Measurements from ENCODE around the gene PIGH.
"Not testable (repeated sequence)": the region's sequence is repeated elsewhere in the genome, so short reads cannot be mapped to it uniquely, and the experiment has no call there.

Gene PIGH

GRCh38 chr14:67547224-67547780 is 52.8 kb downstream of the PIGH start:
- no peak for DNase-seq

- DNase-seq: no peak
These were observed 55.5 kb downstream of the PIGH start for GRCh38 chr14:67544590-67544989.

- DNase-seq: not testable (repeated sequence)
These were observed 57.4 kb downstream of the PIGH start for GRCh38 chr14:67542620-67543019.

- no peak for DNase-seq
These were observed 58.4 kb downstream of the PIGH start for GRCh38 chr14:67541448-67542387.

All from NCI-H1092 treated with DMSO at 0.1 percent for 48 hours (cell line).